ENCODE results near the gene G3BP1.

Gene G3BP1

DNA sequence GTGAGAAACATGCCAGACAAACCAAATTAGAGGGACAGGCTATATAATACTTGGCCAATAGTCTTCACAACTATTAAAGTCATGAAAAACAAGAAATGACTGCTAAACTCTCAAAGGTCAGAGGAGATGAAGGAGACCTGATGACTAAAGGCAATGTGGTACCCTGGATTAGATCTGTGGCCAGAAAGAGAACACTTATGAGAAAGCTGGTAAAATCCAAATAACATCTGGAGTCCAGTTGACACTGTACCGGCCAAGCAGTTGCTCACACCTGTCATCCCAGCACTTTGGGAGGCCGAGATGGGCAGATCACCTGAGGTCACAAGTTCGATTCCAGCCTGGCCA is 37.7 kb upstream of the G3BP1 start:
- Histone ChIP-seq H3K27me3 (no peaks in the 10 kb centered on the region), H3K36me3 (peaks cover 0 to 7% (median 0%) of the 10 kb centered on the region in 3 donors), H3K9me3 (no peaks in the 10 kb centered on the region), H3K4me3 (no peak overlapping the region), H3K27ac (no peak overlapping the region), H3K4me1 (peaks cover 0 to 8% (median 0%) of the 10 kb centered on the region in 4 donors)
- DNase-seq = no peak
- TF ChIP-seq, protein P1, sequence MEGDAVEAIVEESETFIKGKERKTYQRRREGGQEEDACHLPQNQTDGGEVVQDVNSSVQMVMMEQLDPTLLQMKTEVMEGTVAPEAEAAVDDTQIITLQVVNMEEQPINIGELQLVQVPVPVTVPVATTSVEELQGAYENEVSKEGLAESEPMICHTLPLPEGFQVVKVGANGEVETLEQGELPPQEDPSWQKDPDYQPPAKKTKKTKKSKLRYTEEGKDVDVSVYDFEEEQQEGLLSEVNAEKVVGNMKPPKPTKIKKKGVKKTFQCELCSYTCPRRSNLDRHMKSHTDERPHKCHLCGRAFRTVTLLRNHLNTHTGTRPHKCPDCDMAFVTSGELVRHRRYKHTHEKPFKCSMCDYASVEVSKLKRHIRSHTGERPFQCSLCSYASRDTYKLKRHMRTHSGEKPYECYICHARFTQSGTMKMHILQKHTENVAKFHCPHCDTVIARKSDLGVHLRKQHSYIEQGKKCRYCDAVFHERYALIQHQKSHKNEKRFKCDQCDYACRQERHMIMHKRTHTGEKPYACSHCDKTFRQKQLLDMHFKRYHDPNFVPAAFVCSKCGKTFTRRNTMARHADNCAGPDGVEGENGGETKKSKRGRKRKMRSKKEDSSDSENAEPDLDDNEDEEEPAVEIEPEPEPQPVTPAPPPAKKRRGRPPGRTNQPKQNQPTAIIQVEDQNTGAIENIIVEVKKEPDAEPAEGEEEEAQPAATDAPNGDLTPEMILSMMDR (IDR thresholded peaks at IDR 0.05) = no peak
- intact Hi-C loops (cut with DNase I; ENCODE audit: low total_unique reads) = no loop called here

DNA sequence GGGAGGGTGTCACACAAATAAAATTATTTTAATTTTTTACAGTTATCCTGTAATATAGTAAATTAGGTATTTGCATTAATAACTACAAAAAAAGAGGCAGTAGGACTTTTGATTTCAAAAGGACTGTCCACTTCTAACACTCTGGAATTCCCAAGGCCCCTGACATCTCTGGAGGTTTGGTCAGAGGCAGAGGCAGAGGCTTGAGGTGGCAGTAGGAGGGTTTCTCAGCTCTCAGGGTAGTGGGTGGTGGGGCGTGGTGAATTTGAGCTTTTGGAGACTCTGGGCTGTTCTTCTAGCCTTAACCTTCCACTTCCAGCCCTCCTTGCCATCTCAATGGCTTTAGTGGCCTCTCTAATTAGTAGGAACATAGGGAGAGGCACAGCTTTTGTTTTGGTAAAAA is 36.1 kb upstream of the G3BP1 start:
- no peak for DNase-seq
- Histone ChIP-seq H3K9me3 (no peaks in the 10 kb centered on the region), H3K27ac (no peak overlapping the region), H3K36me3 (no peaks in the 10 kb centered on the region), H3K4me3 (no peak overlapping the region), H3K4me1 (peaks cover 0 to 23% (median 11%) of the 10 kb centered on the region in 4 donors), H3K27me3 (no peaks in the 10 kb centered on the region)
- intact Hi-C loops (cut with DNase I; ENCODE audit: low total_unique reads) = no loop called here
- TF ChIP-seq, protein P1 (IDR thresholded peaks at IDR 0.05) = no peak

DNA sequence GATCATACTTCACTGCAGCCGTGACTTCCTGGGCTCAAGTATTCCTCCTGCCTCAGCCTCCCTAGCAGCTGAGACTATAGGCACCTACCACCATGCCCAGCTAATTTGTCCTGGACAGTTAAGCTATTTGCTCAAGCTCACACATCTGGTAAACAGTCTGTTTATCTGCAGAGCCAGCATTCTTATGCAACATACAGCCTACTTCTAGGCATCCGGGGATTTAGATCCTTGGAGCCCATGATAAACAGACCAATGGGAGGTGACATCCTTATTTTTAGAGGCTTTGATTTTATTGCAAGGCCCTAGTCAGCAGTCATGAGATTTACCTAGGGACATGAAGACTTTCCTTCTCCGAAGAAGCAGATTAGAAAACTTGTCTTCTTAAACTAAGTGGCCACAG is 34.3 kb upstream of the G3BP1 start:
- peaks cover 0 to 40% (median 23%) of the 10 kb centered on the region in 4 donors for H3K4me1 ChIP-seq
- intact Hi-C loops (cut with DNase I; ENCODE audit: low total_unique reads) = no loop called here
- no peaks in the 10 kb centered on the region for H3K27me3 ChIP-seq
- H3K4me3 ChIP-seq = no peak overlapping the region
- TF ChIP-seq, protein P1 (IDR thresholded peaks at IDR 0.05) = no peak
- H3K36me3 ChIP-seq = peaks cover 0 to 2% (median 0%) of the 10 kb centered on the region in 3 donors
- no peak overlapping the region for H3K27ac ChIP-seq
- no peaks in the 10 kb centered on the region for H3K9me3 ChIP-seq
- no peak for DNase-seq

DNA sequence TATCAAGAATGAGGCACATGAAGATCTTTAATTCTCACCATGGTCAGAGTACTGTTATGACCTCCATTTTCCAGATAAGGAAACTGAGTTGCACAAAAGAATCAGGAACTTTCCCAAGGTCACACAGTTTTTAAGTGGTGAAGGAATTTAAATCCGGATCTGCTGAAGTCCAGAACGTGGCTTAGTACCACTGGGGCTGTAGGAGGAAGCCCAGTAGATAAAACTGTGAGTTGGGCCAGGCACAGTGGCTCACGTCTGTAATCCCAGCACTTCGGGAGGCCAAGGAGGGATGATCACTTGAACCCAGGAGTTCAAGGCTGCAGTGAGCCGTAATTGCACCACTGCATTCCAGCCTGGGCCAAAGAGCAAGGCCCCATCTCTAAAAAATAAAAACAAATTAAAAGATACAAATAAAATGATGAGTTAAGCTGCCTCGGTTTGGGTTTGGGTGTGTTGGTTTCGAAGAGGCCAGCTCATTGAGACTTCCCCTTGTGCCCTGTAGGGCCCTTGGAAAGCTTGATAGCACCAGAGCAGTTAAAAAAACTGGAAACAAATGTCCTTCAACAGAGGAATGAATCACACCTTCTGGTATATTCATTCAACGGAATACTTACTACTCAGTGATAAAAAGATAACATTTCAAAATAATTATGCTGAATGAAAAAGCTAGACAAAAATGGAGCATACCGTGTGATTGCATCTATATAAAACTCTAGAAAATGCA is 33.5 kb upstream of the G3BP1 start:
- peaks cover 0 to 40% (median 23%) of the 10 kb centered on the region in 4 donors for H3K4me1 ChIP-seq
- no peak for DNase-seq
- intact Hi-C loops (cut with DNase I; ENCODE audit: low total_unique reads) = no loop called here
- H3K27ac ChIP-seq = peak overlapping the region in 1 of 2 donors; percentile 26
- no peaks in the 10 kb centered on the region for H3K27me3 ChIP-seq
- H3K36me3 ChIP-seq = peaks cover 0 to 10% (median 4%) of the 10 kb centered on the region in 3 donors
- H3K4me3 ChIP-seq = no peak overlapping the region
- no peaks in the 10 kb centered on the region for H3K9me3 ChIP-seq
- TF ChIP-seq, protein P1 (IDR thresholded peaks at IDR 0.05) = no peak

DNA sequence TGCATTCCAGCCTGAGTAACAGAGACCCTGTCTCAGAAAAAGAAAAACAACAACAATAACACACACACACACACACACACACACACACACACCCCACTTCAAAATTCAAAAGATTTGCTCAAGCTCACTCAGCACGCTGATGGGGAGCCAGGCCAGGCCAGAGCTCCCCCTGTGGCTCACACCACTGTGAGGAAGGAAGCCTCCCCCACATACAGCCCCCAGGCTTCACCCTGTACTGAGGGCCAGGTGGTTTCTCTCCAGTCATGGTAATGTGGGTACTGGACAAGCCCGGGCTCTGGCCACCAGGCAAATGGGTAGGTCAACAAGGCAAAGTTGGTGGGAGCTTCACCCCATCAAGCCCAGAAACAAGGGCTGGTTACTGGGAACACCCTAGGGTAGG is 32.4 kb upstream of the G3BP1 start:
- H3K27me3 ChIP-seq = no peaks in the 10 kb centered on the region
- no peak overlapping the region for H3K4me3 ChIP-seq
- TF ChIP-seq, protein P1 (IDR thresholded peaks at IDR 0.05) = no peak
- DNase-seq = no peak
- H3K27ac ChIP-seq = peak overlapping the region; percentile 74 to 80
- H3K9me3 ChIP-seq = no peaks in the 10 kb centered on the region
- intact Hi-C loops (cut with DNase I; ENCODE audit: low total_unique reads) = no loop called here
- H3K36me3 ChIP-seq = peaks cover 0 to 11% (median 6%) of the 10 kb centered on the region in 3 donors
- peaks cover 0 to 40% (median 23%) of the 10 kb centered on the region in 4 donors for H3K4me1 ChIP-seq

Measured in tibial artery (tissue), 4 donors.